H9 (cell line): Measurements from ENCODE around the gene PRPF18. TPM values are rescaled to one million over a fixed set of nuclear protein-coding genes. Genes with fewer than 3 reads are reported as not detected.

ENCODE experiments used
- DNase-seq: peaks from one replicate; pipeline ENCODE4 v3.0.0-alpha.2; 2017
- H2AFZ ChIP-seq: one replicate; pipeline ENCODE4 v1.6.1; 2013; ENCODE audit warnings: mild to moderate bottlenecking, low read length, control low read depth, moderate library complexity
- H2AK5ac ChIP-seq: 2 replicates; pipeline ENCODE4 v1.6.1; 2013; ENCODE audit warnings: low read length, control low read depth, mixed read lengths; ENCODE audit not compliant: insufficient read length
- H2BK120ac ChIP-seq: one replicate; pipeline ENCODE4 v1.6.1; 2013; ENCODE audit warnings: low read depth, mild to moderate bottlenecking, low read length, control low read depth, inconsistent platforms; ENCODE audit not compliant: poor library complexity, severe bottlenecking
- H2BK12ac ChIP-seq: 2 replicates; pipeline ENCODE4 v1.6.1; 2013; ENCODE audit warnings: low read length, control low read depth, mixed read lengths, low read depth; ENCODE audit not compliant: insufficient read length
- H2BK15ac ChIP-seq: 2 replicates; pipeline ENCODE4 v1.6.1; 2013; ENCODE audit warnings: low read depth, low read length, control low read depth
- H2BK20ac ChIP-seq: one replicate; pipeline ENCODE4 v1.6.1; 2013; ENCODE audit warnings: low read depth, mild to moderate bottlenecking, low read length, control low read depth, inconsistent platforms; ENCODE audit not compliant: poor library complexity, severe bottlenecking
- H2BK5ac ChIP-seq: 2 replicates; pipeline ENCODE4 v1.6.1; 2013; ENCODE audit warnings: low read length, control low read depth, mixed read lengths; ENCODE audit not compliant: insufficient read length
- H3K14ac ChIP-seq: 2 replicates; pipeline ENCODE4 v1.6.1; 2013; ENCODE audit warnings: low read length, control low read depth; ENCODE audit not compliant: insufficient read depth
- H3K18ac ChIP-seq: 2 replicates; pipeline ENCODE4 v1.6.1; 2013; ENCODE audit warnings: low read depth, mild to moderate bottlenecking, mixed read lengths, low read length, control low read depth; ENCODE audit not compliant: insufficient read length
- H3K23ac ChIP-seq: 2 replicates; pipeline ENCODE4 v1.6.1; 2013; ENCODE audit warnings: low read length, control low read depth, mixed read lengths, low read depth; ENCODE audit not compliant: insufficient read length
- H3K23me2 ChIP-seq: 2 replicates; pipeline ENCODE4 v1.6.1; 2013; ENCODE audit warnings: low read depth, mild to moderate bottlenecking, mixed read lengths, low read length, control low read depth; ENCODE audit not compliant: insufficient read length, poor library complexity, severe bottlenecking
- H3K27ac ChIP-seq: 2 replicates; pipeline ENCODE4 v1.5.1; 2013; ENCODE audit warnings: low read length, control low read depth, mixed read lengths, low read depth; ENCODE audit not compliant: insufficient read length
- H3K27me3 ChIP-seq: 2 replicates; pipeline ENCODE4 v1.6.1; 2013; ENCODE audit warnings: low read length, control low read depth, inconsistent platforms; ENCODE audit not compliant: insufficient read depth
- H3K4ac ChIP-seq: 2 replicates; pipeline ENCODE4 v1.6.1; 2013; ENCODE audit warnings: low read depth, mild to moderate bottlenecking, control low read depth, inconsistent platforms, low read length, moderate library complexity
- H3K4me1 ChIP-seq: 2 replicates; pipeline ENCODE4 v1.6.1; 2013; ENCODE audit warnings: low read length, control low read depth, inconsistent platforms; ENCODE audit not compliant: insufficient read depth
- H3K4me2 ChIP-seq: 2 replicates; pipeline ENCODE4 v1.6.1; 2013; ENCODE audit warnings: low read length, control low read depth, mixed read lengths; ENCODE audit not compliant: insufficient read length, insufficient read depth
- H3K56ac ChIP-seq: 2 replicates; pipeline ENCODE4 v1.6.1; 2013; ENCODE audit warnings: low read depth, mild to moderate bottlenecking, mixed read lengths, low read length, control low read depth; ENCODE audit not compliant: insufficient read length
- H3K79me1 ChIP-seq: 2 replicates; pipeline ENCODE4 v1.6.1; 2013; ENCODE audit warnings: low read depth, mild to moderate bottlenecking, moderate library complexity, low read length, control low read depth, inconsistent platforms; ENCODE audit not compliant: insufficient read depth, poor library complexity, severe bottlenecking
- H3K79me2 ChIP-seq: 2 replicates; pipeline ENCODE4 v1.6.1; 2013; ENCODE audit warnings: low read length, control low read depth, inconsistent platforms; ENCODE audit not compliant: insufficient read depth
- H3K9ac ChIP-seq: 2 replicates; pipeline ENCODE4 v1.6.1; 2013; ENCODE audit warnings: low read length, control low read depth, mixed read lengths; ENCODE audit not compliant: insufficient read length; ENCODE audit errors: extremely low read depth
- H3K9me3 ChIP-seq: one replicate; pipeline ENCODE4 v1.6.1; 2013; ENCODE audit warnings: low read depth, low read length, inconsistent platforms; ENCODE audit not compliant: control insufficient read depth
- H3T11ph ChIP-seq: one replicate; pipeline ENCODE4 v1.6.1; 2013; ENCODE audit warnings: mild to moderate bottlenecking, low read length, control low read depth, inconsistent platforms
- H4K20me1 ChIP-seq: one replicate; pipeline ENCODE4 v1.6.1; 2013; ENCODE audit not compliant: control insufficient read depth, insufficient read length, insufficient read depth
- H4K5ac ChIP-seq: 2 replicates; pipeline ENCODE4 v1.6.1; 2013; ENCODE audit warnings: low read depth, mild to moderate bottlenecking, mixed read lengths, low read length, control low read depth; ENCODE audit not compliant: insufficient read length
- H4K8ac ChIP-seq: replicated peaks from 2 replicates; pipeline ENCODE4 v1.6.1; 2013; ENCODE audit warnings: low read length, control low read depth, mixed read lengths, low read depth; ENCODE audit not compliant: insufficient read length
- H4K91ac ChIP-seq: 2 replicates; pipeline ENCODE4 v1.6.1; 2013; ENCODE audit warnings: low read depth, mild to moderate bottlenecking, moderate library complexity, mixed read lengths, low read length, control low read depth; ENCODE audit not compliant: insufficient read length
- H3K27ac Mint-ChIP-seq, 3 experiments: 2 replicates in 2 of 3; 3 replicates in 1 of 3; pipeline ENCODE4 v1.8.0; 2020 to 2021; ENCODE audit warnings: mixed read lengths in 3 of 3, mild to moderate bottlenecking in 1 of 3, moderate library complexity in 1 of 3
- H3K27me3 Mint-ChIP-seq: 2 replicates; pipeline ENCODE4 v1.8.0; 2021; ENCODE audit warnings: low read depth, mild to moderate bottlenecking, moderate library complexity, mixed read lengths
- H3K36me3 Mint-ChIP-seq, 3 experiments: 2 replicates in 2 of 3; 3 replicates in 1 of 3; pipeline ENCODE4 v1.8.0; 2020 to 2021; ENCODE audit warnings: low read depth in 3 of 3, mixed read lengths in 3 of 3; ENCODE audit not compliant: insufficient read depth in 1 of 3
- H3K4me1 Mint-ChIP-seq, 2 experiments: 2 replicates each; pipeline ENCODE4 v1.8.0; 2020; ENCODE audit warnings: mixed read lengths in 2 of 2
- H3K4me3 Mint-ChIP-seq, 2 experiments: 2 replicates in 1 of 2; 3 replicates in 1 of 2; pipeline ENCODE4 v1.8.0; 2020 to 2021; ENCODE audit warnings: mild to moderate bottlenecking in 2 of 2, mixed read lengths in 2 of 2, moderate library complexity in 1 of 2
- H3K9me3 Mint-ChIP-seq, 2 experiments: 2 replicates in 1 of 2; 3 replicates in 1 of 2; pipeline ENCODE4 v1.8.0; 2020; ENCODE audit warnings: mild to moderate bottlenecking in 2 of 2, mixed read lengths in 2 of 2, moderate library complexity in 1 of 2
- WGBS: extraction: QIAGEN DNeasy Blood & Tissue Kit; methylation state at CpG from one replicate; pipeline ENCODE4 v1.1.7; 2013; ENCODE audit warnings: missing lambda C conversion rate, low lambda C conversion rate, mixed read lengths; ENCODE audit not compliant: insufficient read length; ENCODE audit errors: extremely low coverage; 5-methylcytosine and 5-hydroxymethylcytosine counted together
- total RNA-seq: library from RNA; stranded (reverse); gene quantifications from 2 replicates; pipeline ENCODE4 v1.2.1, GENCODE V29; 2021
- TF ChIP-seq, protein P1 (sequence below): fragments of 200-600 bp; sonication (generic); conservative IDR thresholded peaks from 3 replicates; pipeline ENCODE4 v1.8.0; 2021; ENCODE audit warnings: antibody characterized with exemption, mild to moderate bottlenecking

PRPF18 gene
- total RNA-seq, 1 experiment from 2014 or later: 17.1 TPM

GRCh38 chr10:13632440-13632839, 45.7 kb downstream of the PRPF18 start:
- H3K36me3 Mint-ChIP-seq: peaks cover 0 to 6% (median 0%) of the 10 kb centered on the region in 3 experiments; a peak in 2 of 7 replicates
- no peak for DNase-seq
- H2BK5ac ChIP-seq: no peak overlapping the region
- no peak overlapping the region for H3K4ac ChIP-seq
- H4K5ac ChIP-seq: no peak overlapping the region
- H4K91ac ChIP-seq: no peak overlapping the region
- H2AFZ ChIP-seq: no peak overlapping the region
- no peak overlapping the region for H3K23ac ChIP-seq
- H3K9me3 ChIP-seq: no peaks in the 10 kb centered on the region
- no peak overlapping the region for H2AK5ac ChIP-seq
- H3K4me2 ChIP-seq: no peak overlapping the region
- no peak overlapping the region for H3T11ph ChIP-seq
- no peak overlapping the region for H2BK20ac ChIP-seq
- H3K18ac ChIP-seq: no peak overlapping the region
- H3K27me3 ChIP-seq: no peaks in the 10 kb centered on the region
- H2BK120ac ChIP-seq: no peak overlapping the region
- no peak overlapping the region for H3K14ac ChIP-seq
- H3K56ac ChIP-seq: no peak overlapping the region
- no peaks in the 10 kb centered on the region for H3K27me3 Mint-ChIP-seq
- no CpG with 5 or more reads among the region's 3 CpGs for WGBS
- TF ChIP-seq, protein P1, sequence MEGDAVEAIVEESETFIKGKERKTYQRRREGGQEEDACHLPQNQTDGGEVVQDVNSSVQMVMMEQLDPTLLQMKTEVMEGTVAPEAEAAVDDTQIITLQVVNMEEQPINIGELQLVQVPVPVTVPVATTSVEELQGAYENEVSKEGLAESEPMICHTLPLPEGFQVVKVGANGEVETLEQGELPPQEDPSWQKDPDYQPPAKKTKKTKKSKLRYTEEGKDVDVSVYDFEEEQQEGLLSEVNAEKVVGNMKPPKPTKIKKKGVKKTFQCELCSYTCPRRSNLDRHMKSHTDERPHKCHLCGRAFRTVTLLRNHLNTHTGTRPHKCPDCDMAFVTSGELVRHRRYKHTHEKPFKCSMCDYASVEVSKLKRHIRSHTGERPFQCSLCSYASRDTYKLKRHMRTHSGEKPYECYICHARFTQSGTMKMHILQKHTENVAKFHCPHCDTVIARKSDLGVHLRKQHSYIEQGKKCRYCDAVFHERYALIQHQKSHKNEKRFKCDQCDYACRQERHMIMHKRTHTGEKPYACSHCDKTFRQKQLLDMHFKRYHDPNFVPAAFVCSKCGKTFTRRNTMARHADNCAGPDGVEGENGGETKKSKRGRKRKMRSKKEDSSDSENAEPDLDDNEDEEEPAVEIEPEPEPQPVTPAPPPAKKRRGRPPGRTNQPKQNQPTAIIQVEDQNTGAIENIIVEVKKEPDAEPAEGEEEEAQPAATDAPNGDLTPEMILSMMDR: no peak
- H3K4me1 Mint-ChIP-seq: peaks cover 6 to 11% of the 10 kb centered on the region in 2 experiments; a peak in 3 of 4 replicates
- H2BK12ac ChIP-seq: no peak overlapping the region
- no peak overlapping the region for H3K4me3 Mint-ChIP-seq
- no peak overlapping the region for H4K8ac ChIP-seq
- H3K79me2 ChIP-seq: no peaks in the 10 kb centered on the region
- H3K27ac Mint-ChIP-seq: no peak overlapping the region
- no peak overlapping the region for H2BK15ac ChIP-seq
- H3K79me1 ChIP-seq: no peaks in the 10 kb centered on the region
- H3K4me1 ChIP-seq: peaks cover 5% of the 10 kb centered on the region
- no peaks in the 10 kb centered on the region; a peak in 1 of 5 replicates for H3K9me3 Mint-ChIP-seq
- no peaks in the 10 kb centered on the region for H3K23me2 ChIP-seq
- H3K9ac ChIP-seq: no peak overlapping the region
- no peak overlapping the region for H3K27ac ChIP-seq
- no peaks in the 10 kb centered on the region for H4K20me1 ChIP-seq
